Naive thymus-derived CD4-positive, alpha-beta T cell (primary cell): ENCODE results near the gene RAB26. TPM values are rescaled to one million over a fixed set of nuclear protein-coding genes. Genes with fewer than 3 reads are reported as not detected.
"Not testable (repeated sequence)": the region's sequence is repeated elsewhere in the genome, so short reads cannot be mapped to it uniquely, and the experiment has no call there.

Experiments
- ATAC-seq: fragments of 150-1000 bp; cut with Tn5 transposase; 2 replicates; pipeline ENCODE4 v1.10.0; 2021; ENCODE audit warnings: mild to moderate bottlenecking, moderate library complexity
- CTCF ChIA-PET: fragments of 350-600 bp; sonication (Branson Sonifier 250); formaldehyde crosslinking; loops from one replicate; lab custom pipeline; 2021; ENCODE audit warnings: antibody characterized with exemption; lab: Charles Lee
- POLR2A ChIA-PET: fragments of 350-600 bp; sonication (Branson Sonifier 250); formaldehyde crosslinking; loops from one replicate; lab custom pipeline; 2021; ENCODE audit warnings: antibody characterized with exemption, inconsistent platforms; lab: Charles Lee
- DNase-seq, 9 donors: peaks; one replicate each; pipeline versions ENCODE4 v3.0.0 to v3.0.0-alpha.2; 2020 to 2022; ENCODE audit warnings: mixed read lengths in 1 of 9
- H3K27ac ChIP-seq: one replicate; pipeline ENCODE4 v1.7.0; 2013; ENCODE audit warnings: mild to moderate bottlenecking, low read depth, low read length, moderate library complexity
- H3K27me3 ChIP-seq, 2 donors: one replicate each; pipeline ENCODE4 v1.7.0; 2013; ENCODE audit warnings: low read length in 2 of 2, mild to moderate bottlenecking in 2 of 2, moderate library complexity in 2 of 2; ENCODE audit not compliant: control insufficient read depth in 2 of 2, insufficient read depth in 2 of 2
- H3K36me3 ChIP-seq, 3 experiments: 1 replicate in 2 of 3; 2 replicates in 1 of 3; pipeline ENCODE4 v1.7.0; 2013; ENCODE audit warnings: low read length in 3 of 3, mild to moderate bottlenecking in 3 of 3, moderate library complexity in 1 of 3; ENCODE audit not compliant: insufficient read depth in 3 of 3, control insufficient read depth in 2 of 3
- H3K4me1 ChIP-seq, 2 donors: one replicate each; pipeline ENCODE4 v1.7.0; 2013; ENCODE audit warnings: low read length in 2 of 2, mild to moderate bottlenecking in 2 of 2, moderate library complexity in 1 of 2; ENCODE audit not compliant: control insufficient read depth in 2 of 2, insufficient read depth in 2 of 2
- H3K4me3 ChIP-seq: 2 replicates; pipeline ENCODE4 v1.7.0; 2013; ENCODE audit warnings: mild to moderate bottlenecking, low read length
- H3K9me3 ChIP-seq, 3 experiments: 1 replicate in 2 of 3; 2 replicates in 1 of 3; pipeline ENCODE4 v1.7.0; 2013; ENCODE audit warnings: low read length in 3 of 3; ENCODE audit not compliant: control insufficient read depth in 2 of 3
- H3K27ac Mint-ChIP-seq, 9 donors: one replicate each; pipeline ENCODE4 v1.8.0; 2020 to 2022; ENCODE audit warnings: mixed read lengths in 9 of 9, mild to moderate bottlenecking in 8 of 9, moderate library complexity in 5 of 9, inconsistent platforms in 2 of 9
- H3K27me3 Mint-ChIP-seq, 5 donors: one replicate each; pipeline ENCODE4 v1.8.0; 2021 to 2022; ENCODE audit warnings: mixed read lengths in 5 of 5, mild to moderate bottlenecking in 1 of 5
- H3K36me3 Mint-ChIP-seq, 5 donors: one replicate each; pipeline ENCODE4 v1.8.0; 2020 to 2022; ENCODE audit warnings: mixed read lengths in 5 of 5, mild to moderate bottlenecking in 3 of 5, inconsistent platforms in 1 of 5
- H3K4me1 Mint-ChIP-seq, 7 donors: one replicate each; pipeline ENCODE4 v1.8.0; 2020 to 2022; ENCODE audit warnings: mixed read lengths in 7 of 7, mild to moderate bottlenecking in 3 of 7, inconsistent platforms in 1 of 7
- H3K4me3 Mint-ChIP-seq, 10 donors: one replicate each; pipeline ENCODE4 v1.8.0; 2020 to 2022; ENCODE audit warnings: mild to moderate bottlenecking in 10 of 10, mixed read lengths in 10 of 10, moderate library complexity in 6 of 10, inconsistent platforms in 2 of 10
- H3K9me3 Mint-ChIP-seq, 11 donors: one replicate each; pipeline ENCODE4 v1.8.0; 2020 to 2022; ENCODE audit warnings: mixed read lengths in 11 of 11, mild to moderate bottlenecking in 4 of 11, inconsistent platforms in 1 of 11, moderate library complexity in 1 of 11
- intact Hi-C, 2 donors: fragments of 100-400 bp; cut with micrococcal nuclease; formaldehyde crosslinking; loops; one replicate each; pipeline ENCODE4 v1.15.1; 2023
- polyA plus RNA-seq, 2 donors: library from polyadenylated mRNA; unstranded; fragments of 300-500 nt; fragmentation: Illumina TruSeq; gene quantifications; one replicate each; pipeline ENCODE4 v1.2.3, GENCODE V29; 2021
- total RNA-seq, 6 experiments: library from RNA in 5 of 6; stranded (reverse) in 5 of 6; gene quantifications; 1 replicate in 5 of 6; 2 replicates in 1 of 6; pipeline ENCODE4 v1.2.3 and lab custom pipeline; 2021 to 2026

The RAB26 gene
- total and polyA plus RNA-seq, 7 experiments from 2014 or later: 0.29 to 0.86 (median 0.66) TPM; not detected in 4

DNA sequence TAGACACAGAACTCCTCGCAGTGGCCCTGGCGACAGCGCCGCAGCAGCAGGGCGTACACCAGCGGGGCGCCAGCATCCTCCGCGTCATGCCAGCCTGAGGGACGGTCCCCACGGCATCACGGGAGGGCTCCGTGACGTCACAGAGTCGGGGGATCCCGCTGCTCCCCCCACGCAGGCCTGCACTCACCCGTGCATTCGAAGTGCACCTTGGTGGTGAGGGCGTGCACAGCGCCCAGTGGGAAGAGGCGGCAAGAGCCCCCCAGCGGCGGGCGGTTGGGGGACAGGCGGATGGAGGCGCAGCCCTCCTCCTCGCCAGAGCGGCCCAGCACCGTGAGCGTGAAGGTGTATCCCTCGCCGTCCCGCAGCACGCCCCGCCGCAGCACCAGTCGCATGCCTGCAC is 42.2 kb upstream of the RAB26 start:
- H3K36me3 Mint-ChIP-seq, H3K9me3 Mint-ChIP-seq, H3K27me3 ChIP-seq, DNase-seq, ATAC-seq, H3K9me3 ChIP-seq, H3K4me3 Mint-ChIP-seq, H3K27ac ChIP-seq, POLR2A ChIA-PET, CTCF ChIA-PET, H3K4me1 ChIP-seq, H3K4me1 Mint-ChIP-seq, H3K27ac Mint-ChIP-seq, intact Hi-C loops, H3K4me3 ChIP-seq, H3K27me3 Mint-ChIP-seq: not testable (repeated sequence)
- H3K36me3 ChIP-seq: peaks cover 0 to 35% (median 0%) of the 10 kb centered on the region in 3 experiments

DNA sequence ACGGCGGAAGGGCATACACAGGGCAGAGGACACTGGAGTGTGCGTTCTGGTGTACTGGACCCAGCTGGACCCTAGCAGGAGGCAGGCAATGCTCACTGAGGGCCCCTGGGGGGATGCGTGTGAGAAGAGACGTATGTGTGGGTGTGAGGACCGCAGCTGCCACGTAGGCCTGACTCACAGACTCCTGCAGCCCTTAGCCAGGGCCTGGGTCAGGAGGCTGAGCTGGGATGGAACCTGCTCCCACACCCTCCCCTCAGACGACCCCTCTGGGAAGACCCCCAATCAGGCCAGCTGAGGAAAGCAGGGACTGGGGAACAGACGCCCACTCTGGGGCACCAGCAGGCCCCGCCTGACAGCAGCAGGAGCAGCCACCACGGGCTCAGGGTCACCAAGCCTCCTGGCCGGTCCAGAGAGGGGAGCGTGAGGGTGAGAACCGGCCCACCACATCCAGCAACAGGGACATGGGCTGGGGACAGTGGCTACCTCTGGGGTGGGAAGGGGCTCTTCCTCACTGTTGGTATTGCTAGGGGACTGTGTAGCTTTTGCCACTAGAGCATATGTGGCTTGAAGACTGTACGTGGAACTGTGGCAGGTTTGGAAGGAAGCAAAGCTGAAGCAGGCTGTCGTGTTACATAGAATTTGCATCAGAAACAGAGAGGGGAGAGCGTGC is 41.2 kb upstream of the RAB26 start:
- H3K36me3 Mint-ChIP-seq, H3K4me3 ChIP-seq, H3K4me1 Mint-ChIP-seq, H3K4me3 Mint-ChIP-seq, H3K4me1 ChIP-seq, H3K27me3 ChIP-seq, H3K27me3 Mint-ChIP-seq, H3K9me3 Mint-ChIP-seq, H3K27ac ChIP-seq, H3K9me3 ChIP-seq, intact Hi-C loops, CTCF ChIA-PET, ATAC-seq, POLR2A ChIA-PET, DNase-seq: not testable (repeated sequence)
- H3K27ac Mint-ChIP-seq: peak overlapping the region in 1 of 9 donors; percentile 23
- peaks cover 0 to 37% (median 0%) of the 10 kb centered on the region in 3 experiments for H3K36me3 ChIP-seq

DNA sequence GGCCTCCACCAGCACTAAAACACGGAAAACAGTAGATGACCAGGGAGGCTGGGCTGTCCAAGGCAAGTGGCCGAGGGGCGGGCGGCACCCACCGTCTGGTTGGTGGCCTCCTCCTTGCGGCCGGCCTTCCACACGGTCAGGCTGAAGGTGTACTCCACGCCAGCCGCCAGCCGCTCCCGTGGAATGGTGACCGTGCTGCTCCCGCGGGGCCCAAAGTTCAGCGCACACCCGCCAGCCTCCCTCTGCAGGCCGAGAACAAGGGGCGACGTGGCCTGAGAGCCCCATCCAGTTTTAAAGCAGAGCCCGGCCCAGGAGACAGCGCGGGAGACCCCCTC is 40.7 kb upstream of the RAB26 start:
- H3K27ac Mint-ChIP-seq, H3K4me3 Mint-ChIP-seq, H3K36me3 Mint-ChIP-seq, H3K4me1 Mint-ChIP-seq, DNase-seq, H3K27me3 Mint-ChIP-seq, POLR2A ChIA-PET, intact Hi-C loops, H3K9me3 ChIP-seq, ATAC-seq, H3K4me1 ChIP-seq, H3K9me3 Mint-ChIP-seq, H3K27ac ChIP-seq, H3K4me3 ChIP-seq, CTCF ChIA-PET, H3K27me3 ChIP-seq: not testable (repeated sequence)
- peaks cover 0 to 35% (median 0%) of the 10 kb centered on the region in 3 experiments for H3K36me3 ChIP-seq

DNA sequence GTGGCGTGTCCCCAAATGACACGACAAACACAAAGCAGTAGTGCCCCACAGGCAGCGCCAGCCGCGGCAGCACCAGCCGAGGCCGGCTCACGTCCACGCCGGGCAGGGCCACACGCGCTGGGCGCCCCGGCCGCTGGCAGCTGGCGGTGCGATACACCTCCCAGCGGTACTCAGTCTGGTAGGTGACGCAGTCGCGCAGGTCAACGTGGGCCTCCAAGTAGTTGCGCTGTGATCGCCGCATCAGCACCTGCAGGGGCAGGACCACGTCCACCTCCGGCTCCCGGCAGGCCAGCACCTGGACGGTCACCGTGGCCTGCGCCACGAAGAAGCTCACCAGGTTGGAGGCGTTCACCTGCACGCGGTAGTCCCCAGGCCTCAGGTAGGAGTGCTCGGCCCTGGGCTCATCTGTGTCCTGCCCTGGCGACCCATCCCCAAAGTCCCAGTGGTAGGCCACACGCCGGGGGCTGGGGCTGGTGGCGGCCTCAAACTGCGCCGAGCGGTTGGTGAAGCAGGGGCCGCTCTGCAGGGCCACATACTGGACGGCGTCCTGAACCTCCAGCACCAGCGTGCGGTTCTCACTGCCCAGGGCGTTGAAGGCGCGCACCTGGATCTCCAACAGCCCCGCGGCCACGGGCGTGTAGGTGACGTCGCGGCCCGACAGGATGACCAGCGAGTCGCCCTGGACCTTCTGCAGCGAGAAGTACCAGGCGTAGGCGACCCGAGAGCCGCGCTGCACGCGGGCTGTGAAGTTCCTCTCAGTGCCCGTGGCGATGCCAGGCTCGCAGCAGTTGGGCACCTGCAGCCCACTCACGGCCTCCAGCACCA is 39.8 kb upstream of the RAB26 start:
- H3K27ac Mint-ChIP-seq, H3K4me1 Mint-ChIP-seq, H3K4me1 ChIP-seq, CTCF ChIA-PET, intact Hi-C loops, H3K27ac ChIP-seq, DNase-seq, H3K9me3 ChIP-seq, POLR2A ChIA-PET, H3K4me3 Mint-ChIP-seq, H3K9me3 Mint-ChIP-seq, H3K36me3 Mint-ChIP-seq, H3K27me3 ChIP-seq, H3K27me3 Mint-ChIP-seq, H3K4me3 ChIP-seq: not testable (repeated sequence)
- H3K36me3 ChIP-seq: peaks cover 0 to 34% (median 0%) of the 10 kb centered on the region in 3 experiments
- peak; percentile 14 for ATAC-seq

DNA sequence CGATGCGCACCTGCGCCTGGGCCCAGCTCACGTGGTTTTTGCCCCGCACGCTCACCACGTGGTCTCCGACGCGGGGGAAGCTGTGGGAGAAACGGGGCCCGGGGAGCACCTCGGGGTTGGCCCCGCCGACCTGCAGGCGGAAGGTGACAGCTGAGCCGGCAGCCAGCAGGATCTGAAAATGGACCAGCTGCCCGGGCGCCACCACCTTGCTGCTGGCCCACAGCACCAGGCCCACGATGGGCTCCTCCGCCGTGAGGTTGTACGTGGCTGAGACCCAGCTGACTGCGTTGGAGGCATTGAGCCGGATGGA is 39.2 kb upstream of the RAB26 start:
- H3K36me3 ChIP-seq: peaks cover 0 to 40% (median 0%) of the 10 kb centered on the region in 3 experiments
- POLR2A ChIA-PET, H3K9me3 Mint-ChIP-seq, H3K4me3 ChIP-seq, H3K4me3 Mint-ChIP-seq, H3K27me3 Mint-ChIP-seq, DNase-seq, intact Hi-C loops, H3K4me1 Mint-ChIP-seq, H3K27ac ChIP-seq, CTCF ChIA-PET, H3K27ac Mint-ChIP-seq, ATAC-seq, H3K36me3 Mint-ChIP-seq, H3K4me1 ChIP-seq, H3K9me3 ChIP-seq, H3K27me3 ChIP-seq: not testable (repeated sequence)

DNA sequence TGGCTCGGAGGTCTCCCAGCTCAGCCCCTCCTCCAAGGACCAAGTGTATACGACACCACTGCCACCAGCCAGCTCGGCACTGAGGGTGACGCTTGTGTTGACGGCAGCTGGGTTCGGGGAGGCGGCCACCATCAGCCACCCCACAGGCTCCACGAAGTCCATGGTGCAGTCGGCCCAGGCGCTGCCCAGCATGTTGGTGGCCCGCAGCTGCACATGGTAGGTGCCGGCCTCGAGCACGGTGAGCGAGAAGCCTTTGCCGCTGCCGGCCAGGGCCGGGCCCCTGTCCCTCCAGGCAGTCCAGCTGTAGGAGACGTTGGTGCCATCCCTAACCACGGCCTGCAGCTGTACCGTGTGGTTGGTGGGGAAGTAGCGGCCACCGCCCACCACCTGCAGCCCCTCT is 38.6 kb upstream of the RAB26 start:
- POLR2A ChIA-PET, H3K4me1 Mint-ChIP-seq: not testable (repeated sequence)

More for the DNA sequence above, 38.6 kb upstream of the RAB26 start:
- peaks cover 0 to 42% (median 0%) of the 10 kb centered on the region in 3 experiments for H3K36me3 ChIP-seq
- DNase-seq, H3K4me3 ChIP-seq, H3K4me3 Mint-ChIP-seq, ATAC-seq, H3K9me3 ChIP-seq, H3K27me3 ChIP-seq, CTCF ChIA-PET, H3K9me3 Mint-ChIP-seq, H3K36me3 Mint-ChIP-seq, H3K27me3 Mint-ChIP-seq, H3K27ac Mint-ChIP-seq, intact Hi-C loops, H3K27ac ChIP-seq, H3K4me1 ChIP-seq: not testable (repeated sequence)
